ENCODE results near the gene FHIT. TPM values are rescaled to one million over a fixed set of nuclear protein-coding genes. Genes with fewer than 3 reads are reported as not detected.

The FHIT gene
- total RNA-seq, 1 donor from 2014 or later, result 5.7 TPM

GRCh38 chr3:59832702-59833101 is 1418.5 kb downstream of the FHIT start:
- H3K36me3 ChIP-seq, result no peaks in the 10 kb centered on the region
- no peak for TF ChIP-seq EZH2 (IDR thresholded peaks at IDR 0.05)
- no peak overlapping the region for H3K4me3 ChIP-seq
- Mint-ChIP-seq H3K27ac (no peak overlapping the region), H3K27me3 (ENCODE audit: insufficient read depth, low read depth) (peaks cover 3% of the 10 kb centered on the region), H3K4me1 (no peaks in the 10 kb centered on the region), H3K36me3 (no peaks in the 10 kb centered on the region), H3K4me3 (no peak overlapping the region), H3K9me3 (peaks cover 3% of the 10 kb centered on the region)
- no peak overlapping the region for H2AFZ ChIP-seq (replicated peaks)
- H3K27ac ChIP-seq, result no peak overlapping the region
- no peaks in the 10 kb centered on the region for H3F3A ChIP-seq (ENCODE audit: low read depth)
- no peaks in the 10 kb centered on the region for H3K79me2 ChIP-seq (ENCODE audit: low read depth)
- H3K4me1 ChIP-seq, result no peaks in the 10 kb centered on the region
- no peaks in the 10 kb centered on the region for H4K20me1 ChIP-seq (ENCODE audit: low read depth)
- no peak for DNase-seq (ENCODE audit: low spot score)
- H3K9ac ChIP-seq, result no peak overlapping the region
- no peaks in the 10 kb centered on the region for H3K27me3 ChIP-seq
- H3K4me2 ChIP-seq, result no peak overlapping the region
- no peaks in the 10 kb centered on the region for H3K9me3 ChIP-seq (ENCODE audit: low read depth)

GRCh38 chr3:59832241-59832640 is 1419.0 kb downstream of the FHIT start:
- Mint-ChIP-seq H3K4me3 (no peak overlapping the region), H3K27ac (no peak overlapping the region), H3K36me3 (no peaks in the 10 kb centered on the region), H3K9me3 (peaks cover 3% of the 10 kb centered on the region), H3K4me1 (no peaks in the 10 kb centered on the region), H3K27me3 (ENCODE audit: insufficient read depth, low read depth) (peaks cover 3% of the 10 kb centered on the region)
- H3K27ac ChIP-seq, result no peak overlapping the region
- no peaks in the 10 kb centered on the region for H3K9me3 ChIP-seq (ENCODE audit: low read depth)
- no peak overlapping the region for H3K4me3 ChIP-seq
- H4K20me1 ChIP-seq (ENCODE audit: low read depth), result no peaks in the 10 kb centered on the region
- no peaks in the 10 kb centered on the region for H3K79me2 ChIP-seq (ENCODE audit: low read depth)
- no peaks in the 10 kb centered on the region for H3K27me3 ChIP-seq
- H3K4me2 ChIP-seq, result no peak overlapping the region
- no peaks in the 10 kb centered on the region for H3K4me1 ChIP-seq
- no peaks in the 10 kb centered on the region for H3F3A ChIP-seq (ENCODE audit: low read depth)
- DNase-seq (ENCODE audit: low spot score), result no peak
- TF ChIP-seq EZH2phosphoT487 (IDR thresholded peaks at IDR 0.05) (no peak), CTCF (IDR thresholded peaks at IDR 0.05) (no peak), EZH2 (IDR thresholded peaks at IDR 0.05) (no peak)
- H3K36me3 ChIP-seq, result no peaks in the 10 kb centered on the region
- no peak overlapping the region for H3K9ac ChIP-seq
- H2AFZ ChIP-seq (replicated peaks), result no peak overlapping the region

GRCh38 chr3:59831394-59831793 is 1419.9 kb downstream of the FHIT start:
- no peak for DNase-seq (ENCODE audit: low spot score)
- Mint-ChIP-seq H3K9me3 (peaks cover 3% of the 10 kb centered on the region), H3K36me3 (no peaks in the 10 kb centered on the region), H3K27me3 (ENCODE audit: insufficient read depth, low read depth) (peaks cover 3% of the 10 kb centered on the region), H3K4me1 (no peaks in the 10 kb centered on the region), H3K4me3 (no peak overlapping the region), H3K27ac (no peak overlapping the region)
- no peaks in the 10 kb centered on the region for H3F3A ChIP-seq (ENCODE audit: low read depth)
- no peaks in the 10 kb centered on the region for H3K4me1 ChIP-seq
- no peaks in the 10 kb centered on the region for H3K36me3 ChIP-seq
- no peaks in the 10 kb centered on the region for H3K9me3 ChIP-seq (ENCODE audit: low read depth)
- H2AFZ ChIP-seq (replicated peaks), result no peak overlapping the region
- no peak for TF ChIP-seq EZH2phosphoT487 (IDR thresholded peaks at IDR 0.05)
- no peak for TF ChIP-seq CTCF (IDR thresholded peaks at IDR 0.05)
- no peak for TF ChIP-seq EZH2 (IDR thresholded peaks at IDR 0.05)
- H3K4me3 ChIP-seq, result no peak overlapping the region
- H3K27me3 ChIP-seq, result no peaks in the 10 kb centered on the region
- no peak overlapping the region for H3K4me2 ChIP-seq
- H4K20me1 ChIP-seq (ENCODE audit: low read depth), result no peaks in the 10 kb centered on the region
- no peak overlapping the region for H3K27ac ChIP-seq
- H3K79me2 ChIP-seq (ENCODE audit: low read depth), result no peaks in the 10 kb centered on the region
- H3K9ac ChIP-seq, result no peak overlapping the region

- Histone ChIP-seq H3F3A (ENCODE audit: low read depth) (no peaks in the 10 kb centered on the region), H3K4me3 (no peak overlapping the region), H3K9ac (no peak overlapping the region), H2AFZ (replicated peaks) (no peak overlapping the region), H3K4me1 (peaks cover 6% of the 10 kb centered on the region), H3K79me2 (ENCODE audit: low read depth) (no peaks in the 10 kb centered on the region), H3K27me3 (no peaks in the 10 kb centered on the region), H4K20me1 (ENCODE audit: low read depth) (no peaks in the 10 kb centered on the region), H3K36me3 (no peaks in the 10 kb centered on the region), H3K4me2 (no peak overlapping the region), H3K9me3 (ENCODE audit: low read depth) (no peaks in the 10 kb centered on the region), H3K27ac (no peak overlapping the region)
- H3K27ac Mint-ChIP-seq, result no peak overlapping the region
- no peaks in the 10 kb centered on the region for H3K36me3 Mint-ChIP-seq
- no peak for TF ChIP-seq CTCF (IDR thresholded peaks at IDR 0.05)
- TF ChIP-seq EZH2phosphoT487 (IDR thresholded peaks at IDR 0.05), result no peak
- H3K4me3 Mint-ChIP-seq, result no peak overlapping the region
- peaks cover 4% of the 10 kb centered on the region for H3K4me1 Mint-ChIP-seq
- H3K9me3 Mint-ChIP-seq, result peaks cover 3% of the 10 kb centered on the region
- peaks cover 3% of the 10 kb centered on the region for H3K27me3 Mint-ChIP-seq (ENCODE audit: insufficient read depth, low read depth)
- no peak for DNase-seq (ENCODE audit: low spot score)
Measured at GRCh38 chr3:59829527-59829926, 1421.7 kb downstream of the FHIT start.

Measured in neural progenitor cell (in vitro differentiated cells).